Karpas-422 (cell line): ENCODE results near the gene MROH2A. TPM values are rescaled to one million over a fixed set of nuclear protein-coding genes. Genes with fewer than 3 reads are reported as not detected.

Experiments
- DNase-seq: peaks from one replicate; pipeline ENCODE4 v3.0.0-alpha.2; 2015
- H2AFZ ChIP-seq: fragments of 200-600 bp; sonication (generic); 2 replicates; pipeline ENCODE4 v1.6.1; 2014; ENCODE audit warnings: antibody characterized with exemption, low read length, mixed read lengths
- H3K27ac ChIP-seq: fragments of 200-600 bp; sonication (generic); 2 replicates; pipeline ENCODE4 v1.5.1; 2014; ENCODE audit warnings: mild to moderate bottlenecking, low read length, moderate library complexity
- H3K27me3 ChIP-seq: fragments of 200-600 bp; sonication (generic); 2 replicates; pipeline ENCODE4 v1.6.1; 2014; ENCODE audit warnings: low read length, mixed read lengths
- H3K36me3 ChIP-seq: fragments of 200-600 bp; sonication (generic); 2 replicates; pipeline ENCODE4 v1.6.1; 2014; ENCODE audit warnings: low read length, mixed read lengths; ENCODE audit not compliant: insufficient read depth
- H3K4me1 ChIP-seq: fragments of 200-600 bp; sonication (generic); 2 replicates; pipeline ENCODE4 v1.6.1; 2014; ENCODE audit warnings: mild to moderate bottlenecking, low read length, mixed read lengths
- H3K4me2 ChIP-seq: fragments of 200-600 bp; sonication (generic); 2 replicates; pipeline ENCODE4 v1.6.1; 2014; ENCODE audit warnings: low read length, low read depth, mild to moderate bottlenecking; ENCODE audit not compliant: poor library complexity, severe bottlenecking
- H3K4me3 ChIP-seq: fragments of 200-600 bp; sonication (generic); 2 replicates; pipeline ENCODE4 v1.5.1; 2014; ENCODE audit warnings: mild to moderate bottlenecking, antibody characterized with exemption, low read length, mixed read lengths
- H3K79me2 ChIP-seq: fragments of 200-600 bp; sonication (generic); 2 replicates; pipeline ENCODE4 v1.6.1; 2014; ENCODE audit warnings: mild to moderate bottlenecking, low read length, mixed read lengths
- H3K9ac ChIP-seq: fragments of 200-600 bp; sonication (generic); 2 replicates; pipeline ENCODE4 v1.6.0; 2014; ENCODE audit warnings: low read length
- H3K9me2 ChIP-seq: fragments of 200-600 bp; sonication (generic), shearing (Covaris generic); replicated peaks from 2 replicates; pipeline ENCODE4 v1.6.0; 2014; ENCODE audit warnings: mild to moderate bottlenecking, low read length, moderate library complexity; ENCODE audit not compliant: insufficient read depth
- H3K9me3 ChIP-seq: fragments of 300-700, 200-600 bp; sonication (generic); 2 replicates; pipeline ENCODE4 v1.6.1; 2014; ENCODE audit warnings: low read length, mixed read lengths
- H4K20me1 ChIP-seq: fragments of 200-600 bp; sonication (generic); 2 replicates; pipeline ENCODE4 v1.6.1; 2014; ENCODE audit warnings: mild to moderate bottlenecking, antibody characterized with exemption, low read length, low read depth; ENCODE audit not compliant: insufficient read depth
- total RNA-seq: library from RNA; depleted of rRNA; stranded (reverse); fragments of >200 nt; shearing (Covaris generic); gene quantifications from 2 replicates; pipeline ENCODE4 v1.2.3, GENCODE V29; 2014; ENCODE audit warnings: low replicate concordance

MROH2A gene
- total RNA-seq, 1 experiment from 2014 or later: 2.6 TPM

DNA sequence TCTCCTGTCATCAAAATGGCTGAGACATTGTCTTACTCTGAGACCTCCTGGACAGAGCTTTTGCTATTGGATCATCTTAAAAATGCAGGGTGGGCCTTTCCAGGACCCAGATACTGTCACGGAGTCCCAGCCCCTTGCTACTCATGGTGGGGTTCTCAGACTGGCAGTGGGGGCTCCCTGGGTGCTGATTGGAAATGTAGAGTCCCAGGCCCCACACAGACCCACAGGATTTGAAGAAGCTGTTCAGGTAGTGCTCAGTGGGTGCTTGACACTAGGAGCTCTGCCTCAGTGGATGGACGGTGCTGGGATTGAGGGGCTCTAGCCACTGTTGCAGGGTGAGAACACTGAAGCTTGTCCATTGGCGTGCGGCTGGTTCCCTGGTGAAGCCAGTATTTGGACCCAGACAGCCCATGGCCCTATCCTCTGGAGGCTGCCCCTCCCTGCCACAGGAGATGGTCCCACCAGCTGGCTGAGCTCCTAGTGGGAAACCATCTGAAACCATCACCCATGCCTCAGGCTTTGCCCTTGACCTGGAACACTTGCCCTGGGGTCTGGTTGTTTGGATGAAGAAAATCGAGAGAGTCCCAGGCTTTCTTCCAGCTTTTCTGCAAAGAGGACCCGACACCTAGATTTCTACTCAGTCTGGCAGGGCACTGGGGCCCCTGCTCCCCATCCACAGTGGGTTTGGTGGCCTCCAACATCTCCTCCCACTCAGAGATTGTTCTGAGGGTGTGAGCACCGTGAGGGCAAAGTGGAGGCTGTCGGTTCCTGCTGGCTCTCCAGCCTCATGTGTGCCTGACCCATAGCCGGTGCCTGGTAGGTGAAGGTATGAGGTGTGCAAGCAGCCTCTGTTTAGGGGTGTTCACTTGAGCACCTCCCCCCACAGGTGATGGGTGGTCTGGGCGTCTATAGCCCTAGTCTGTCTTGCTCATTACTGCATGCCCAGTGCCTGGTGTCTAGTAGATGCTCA lies 30.1 kb downstream of the MROH2A start:
- H3K4me3 ChIP-seq: no peak overlapping the region
- no peaks in the 10 kb centered on the region for H4K20me1 ChIP-seq
- no peaks in the 10 kb centered on the region for H3K9me3 ChIP-seq
- H3K27ac ChIP-seq: no peak overlapping the region
- H3K79me2 ChIP-seq: no peaks in the 10 kb centered on the region
- H3K4me1 ChIP-seq: peaks cover 19% of the 10 kb centered on the region
- no peaks in the 10 kb centered on the region for H3K9me2 ChIP-seq
- H2AFZ ChIP-seq: no peak overlapping the region
- no peak for DNase-seq
- H3K36me3 ChIP-seq: no peaks in the 10 kb centered on the region
- no peak overlapping the region for H3K9ac ChIP-seq
- H3K27me3 ChIP-seq: no peaks in the 10 kb centered on the region; the same call in 1 of the 2 replicates
- H3K4me2 ChIP-seq: no peak overlapping the region

DNA sequence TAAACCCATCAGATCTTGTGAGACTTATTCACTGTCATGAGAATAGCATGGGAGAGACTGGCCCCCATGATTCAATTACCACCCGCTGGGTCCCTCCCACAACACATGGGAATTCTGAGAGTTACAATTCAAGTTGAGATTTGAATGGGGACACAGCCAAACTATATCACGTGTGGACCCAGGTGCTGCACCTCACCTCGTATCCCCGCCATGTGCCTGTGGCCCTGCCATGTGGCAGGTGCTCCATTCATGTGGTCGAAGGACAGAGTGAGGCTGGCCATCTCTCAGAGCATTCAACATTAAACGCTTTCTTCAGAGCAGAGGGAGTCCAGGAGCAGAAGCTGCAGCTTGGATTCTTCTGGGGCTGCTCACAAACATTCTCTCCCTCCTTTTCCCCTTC lies 32.3 kb downstream of the MROH2A start:
- Histone ChIP-seq H3K36me3 (no peaks in the 10 kb centered on the region), H3K27ac (no peak overlapping the region), H3K4me3 (no peak overlapping the region), H3K27me3 (no peaks in the 10 kb centered on the region; the same call in 1 of the 2 replicates), H3K4me2 (no peak overlapping the region), H3K9ac (no peak overlapping the region), H3K4me1 (peaks cover 33% of the 10 kb centered on the region), H3K9me3 (no peaks in the 10 kb centered on the region), H3K9me2 (no peaks in the 10 kb centered on the region), H4K20me1 (no peaks in the 10 kb centered on the region), H3K79me2 (no peaks in the 10 kb centered on the region), H2AFZ (no peak overlapping the region)
- no peak for DNase-seq

- Histone ChIP-seq H3K27ac (no peak overlapping the region), H3K36me3 (no peaks in the 10 kb centered on the region), H3K27me3 (no peaks in the 10 kb centered on the region; the same call in 1 of the 2 replicates), H3K4me3 (no peak overlapping the region), H3K4me1 (peaks cover 31% of the 10 kb centered on the region), H4K20me1 (no peaks in the 10 kb centered on the region), H3K9me3 (no peaks in the 10 kb centered on the region), H3K79me2 (no peaks in the 10 kb centered on the region), H3K9me2 (no peaks in the 10 kb centered on the region), H3K9ac (no peak overlapping the region), H2AFZ (no peak overlapping the region), H3K4me2 (no peak overlapping the region)
- DNase-seq: no peak
Observed at GRCh38 chr2:233811087-233811486, 33.0 kb downstream of the MROH2A start.

DNA sequence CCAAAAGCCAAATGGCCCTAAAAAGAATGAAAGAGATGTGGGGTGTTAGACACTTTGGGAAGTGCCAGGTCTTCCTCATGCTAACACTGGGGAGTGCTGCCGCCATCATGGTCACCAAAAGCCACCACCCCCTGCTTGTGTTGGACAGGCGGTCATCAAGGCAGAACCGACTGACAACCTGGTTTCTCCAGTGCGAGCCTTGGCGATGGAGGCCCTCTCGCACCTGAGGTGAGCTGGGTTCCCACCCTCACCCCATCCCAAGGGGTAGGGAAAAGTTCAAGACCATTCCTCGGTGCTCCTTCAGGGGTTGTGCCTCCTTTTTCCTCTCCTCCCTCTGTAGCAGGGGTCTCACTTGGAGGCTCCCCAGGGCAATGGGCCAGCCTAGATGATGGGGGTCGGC lies 33.6 kb downstream of the MROH2A start:
- Histone ChIP-seq H3K4me1 (peaks cover 29% of the 10 kb centered on the region), H3K27ac (no peak overlapping the region), H2AFZ (no peak overlapping the region), H3K9ac (no peak overlapping the region), H4K20me1 (no peaks in the 10 kb centered on the region), H3K36me3 (no peaks in the 10 kb centered on the region), H3K9me3 (no peaks in the 10 kb centered on the region), H3K9me2 (no peaks in the 10 kb centered on the region), H3K4me3 (no peak overlapping the region), H3K79me2 (no peaks in the 10 kb centered on the region), H3K4me2 (no peak overlapping the region), H3K27me3 (no peaks in the 10 kb centered on the region; the same call in 1 of the 2 replicates)
- DNase-seq: no peak

GRCh38 chr2:233813236-233814055 lies 35.3 kb downstream of the MROH2A start:
- H3K27ac ChIP-seq: no peak overlapping the region
- no peaks in the 10 kb centered on the region for H3K9me2 ChIP-seq
- no peak overlapping the region for H2AFZ ChIP-seq
- H3K4me1 ChIP-seq: peaks cover 34% of the 10 kb centered on the region
- H3K9me3 ChIP-seq: no peaks in the 10 kb centered on the region
- no peaks in the 10 kb centered on the region for H3K36me3 ChIP-seq
- no peaks in the 10 kb centered on the region for H3K79me2 ChIP-seq
- H3K4me2 ChIP-seq: no peak overlapping the region
- H3K27me3 ChIP-seq: no peaks in the 10 kb centered on the region
- H4K20me1 ChIP-seq: no peaks in the 10 kb centered on the region
- no peak for DNase-seq
- H3K9ac ChIP-seq: no peak overlapping the region
- H3K4me3 ChIP-seq: no peak overlapping the region

DNA sequence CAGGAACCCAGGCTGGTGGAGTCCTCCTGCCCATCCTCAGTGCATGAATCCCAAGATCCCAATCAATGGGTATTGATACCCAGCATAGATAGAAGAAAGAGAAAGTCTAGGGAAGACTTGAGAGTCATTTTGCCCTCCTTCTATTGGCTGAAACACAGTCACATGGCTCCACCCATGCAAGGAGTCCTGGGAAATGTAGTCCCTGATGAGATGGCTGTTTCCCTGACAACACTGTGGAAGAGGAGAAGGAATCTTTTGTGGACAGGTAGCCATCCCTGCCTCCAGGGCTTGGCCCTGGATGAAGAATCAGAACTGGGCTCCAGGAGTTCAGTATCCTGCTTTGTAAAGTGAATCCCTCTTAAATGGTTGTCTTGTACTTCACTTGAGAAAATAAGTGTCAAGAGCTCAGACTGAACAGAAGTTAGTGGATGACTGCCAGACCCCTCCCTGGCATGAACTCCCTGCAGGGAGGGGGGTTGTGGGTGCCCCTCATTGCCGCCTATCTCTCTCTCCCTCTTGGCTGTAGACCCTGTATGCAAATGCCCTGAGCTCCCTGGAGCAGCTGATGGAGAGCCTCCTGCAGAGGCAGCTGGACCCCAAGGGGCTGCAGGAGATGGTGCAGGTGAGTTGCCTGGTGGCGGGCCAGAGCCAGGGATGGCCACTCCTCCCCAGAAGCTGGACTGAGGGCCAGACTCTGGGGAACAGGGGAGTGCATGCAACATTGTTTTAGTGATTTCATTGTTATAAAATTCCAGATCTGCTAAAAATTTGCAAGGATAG lies 36.1 kb downstream of the MROH2A start:
- Histone ChIP-seq H3K4me1 (peaks cover 34% of the 10 kb centered on the region), H3K9me2 (no peaks in the 10 kb centered on the region), H2AFZ (no peak overlapping the region), H3K9me3 (no peaks in the 10 kb centered on the region), H3K4me2 (peak overlapping the region; percentile 20), H3K9ac (no peak overlapping the region), H4K20me1 (no peaks in the 10 kb centered on the region), H3K79me2 (no peaks in the 10 kb centered on the region), H3K36me3 (no peaks in the 10 kb centered on the region), H3K27ac (no peak overlapping the region), H3K4me3 (no peak overlapping the region), H3K27me3 (no peaks in the 10 kb centered on the region)
- peak; percentile 58 for DNase-seq

- no peak for DNase-seq
- H3K27me3 ChIP-seq: no peaks in the 10 kb centered on the region
- no peaks in the 10 kb centered on the region for H4K20me1 ChIP-seq
Observed at GRCh38 chr2:233815861-233816260, 37.7 kb downstream of the MROH2A start.

More at GRCh38 chr2:233815861-233816260, 37.7 kb downstream of the MROH2A start:
- Histone ChIP-seq H2AFZ (no peak overlapping the region), H3K9me3 (no peaks in the 10 kb centered on the region), H3K4me3 (no peak overlapping the region), H3K79me2 (no peaks in the 10 kb centered on the region), H3K27ac (no peak overlapping the region), H3K36me3 (no peaks in the 10 kb centered on the region), H3K9me2 (no peaks in the 10 kb centered on the region), H3K4me1 (peaks cover 42% of the 10 kb centered on the region), H3K9ac (no peak overlapping the region), H3K4me2 (no peak overlapping the region)
